ENCODE measurements around the gene ADGRD2. TPM values are rescaled to one million over a fixed set of nuclear protein-coding genes. Genes with fewer than 3 reads are reported as not detected.

Gene ADGRD2
- total RNA-seq, 4 donors from 2014 or later, result not detected

DNA sequence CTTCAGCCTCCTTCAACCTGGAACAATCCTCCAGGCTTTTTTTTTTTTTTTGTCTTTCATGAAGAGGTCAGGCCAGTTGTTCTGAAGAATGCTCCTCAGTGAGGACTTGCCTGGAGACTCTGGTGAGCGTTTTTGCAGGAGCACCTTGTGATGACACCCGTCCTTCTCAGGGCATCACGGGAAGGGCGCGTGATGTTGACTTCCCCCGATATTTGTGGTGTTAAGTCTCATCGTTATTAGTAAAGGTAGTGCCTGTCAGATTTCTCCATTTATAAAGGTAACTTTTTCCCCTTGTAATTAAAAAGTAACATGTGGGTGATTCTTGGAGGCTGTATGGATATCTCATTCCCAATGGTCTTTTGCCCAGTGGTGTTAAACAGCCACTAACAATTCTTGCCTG lies 23.9 kb upstream of the ADGRD2 start:
- H3K36me3 ChIP-seq, result no peaks in the 10 kb centered on the region
- H3K4me1 ChIP-seq, result no peaks in the 10 kb centered on the region
- H3K27ac ChIP-seq, result no peak overlapping the region
- intact Hi-C loops (cut with DNase I), result no loop called here
- no peak overlapping the region for H3K4me3 ChIP-seq (replicated peaks in 1 of 3)
- TF ChIP-seq CTCF (IDR thresholded peaks at IDR 0.05) (no peak), POLR2A (IDR thresholded peaks at IDR 0.05) (no peak)
- H3K27me3 ChIP-seq, result no peaks in the 10 kb centered on the region
- no peaks in the 10 kb centered on the region for H3K9me3 ChIP-seq
- no peak for DNase-seq
- 84% methylated on average over 7 of the region's 7 CpGs for WGBS, 2 donors

DNA sequence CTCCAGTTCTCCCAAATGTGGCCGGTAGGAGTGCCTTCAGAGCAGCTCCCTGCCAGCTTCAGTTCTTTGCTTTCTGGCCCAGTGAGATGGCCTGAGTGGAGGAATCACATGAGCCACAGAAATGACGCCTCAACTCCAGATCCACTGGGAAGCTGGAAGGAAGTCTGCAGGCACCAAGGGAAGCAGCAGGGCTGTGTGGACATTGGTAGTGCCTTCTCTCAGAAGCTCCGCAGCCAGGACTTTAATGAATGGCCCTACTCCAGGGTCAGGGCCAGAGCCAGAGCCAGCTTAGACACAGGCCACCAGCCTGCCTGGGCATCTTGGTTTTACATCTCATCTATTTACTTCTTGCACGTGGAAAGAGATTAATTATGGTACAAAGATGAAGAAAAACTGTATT lies 23.0 kb upstream of the ADGRD2 start:
- Histone ChIP-seq H3K4me1 (no peaks in the 10 kb centered on the region), H3K4me3 (replicated peaks in 1 of 3) (no peak overlapping the region), H3K36me3 (no peaks in the 10 kb centered on the region), H3K27ac (no peak overlapping the region), H3K9me3 (no peaks in the 10 kb centered on the region), H3K27me3 (no peaks in the 10 kb centered on the region)
- DNase-seq, result no peak
- WGBS, 2 donors, result 64 to 75% methylated on average over 4 of the region's 4 CpGs
- TF ChIP-seq CTCF (IDR thresholded peaks at IDR 0.05) (no peak), POLR2A (IDR thresholded peaks at IDR 0.05) (no peak)
- intact Hi-C loops (cut with DNase I), result no loop called here

DNA sequence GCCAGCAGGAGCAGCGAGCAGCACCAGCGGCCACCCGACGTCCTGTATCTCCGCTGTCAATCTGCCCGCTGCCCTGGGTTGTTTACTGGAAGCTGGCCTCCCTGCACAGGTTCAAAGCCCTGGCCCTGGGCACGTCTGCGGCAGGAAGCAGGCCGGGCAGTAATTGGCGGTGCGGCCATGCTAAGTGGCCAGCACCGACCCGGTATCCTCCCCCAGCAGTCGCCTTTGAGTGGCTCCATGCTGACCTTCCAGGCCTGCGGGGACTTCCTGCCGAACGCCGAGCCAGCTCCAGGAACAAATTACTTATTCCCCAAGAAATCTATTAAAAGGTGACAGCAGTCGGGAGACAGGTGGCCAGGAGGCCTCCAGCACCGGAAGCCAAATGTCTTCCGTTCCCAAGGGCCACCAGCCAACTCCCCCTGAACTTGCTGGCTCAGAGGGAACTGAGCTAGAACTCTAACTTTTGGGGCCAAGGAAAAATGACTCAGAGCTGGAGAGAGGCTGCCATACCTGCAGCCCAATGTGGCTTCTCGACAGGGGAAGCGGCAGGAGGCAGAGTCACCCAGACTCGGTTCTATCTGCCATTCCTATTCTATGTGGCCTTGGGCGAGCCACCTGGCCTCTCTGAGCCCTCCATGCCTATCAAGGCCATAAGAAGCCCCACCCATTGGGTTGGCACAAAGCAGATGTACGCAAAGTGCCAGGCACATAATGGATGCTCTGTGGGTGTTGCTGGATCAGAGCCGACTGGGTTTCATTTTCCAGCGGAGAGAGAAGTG lies 21.3 kb upstream of the ADGRD2 start:
- TF ChIP-seq POLR2A (IDR thresholded peaks at IDR 0.05) (no peak), CTCF (IDR thresholded peaks at IDR 0.05) (no peak)
- no peaks in the 10 kb centered on the region for H3K9me3 ChIP-seq
- no peaks in the 10 kb centered on the region for H3K4me1 ChIP-seq
- no peaks in the 10 kb centered on the region for H3K36me3 ChIP-seq
- intact Hi-C loops (cut with DNase I), result no loop called here
- no peak overlapping the region for H3K27ac ChIP-seq
- H3K4me3 ChIP-seq (replicated peaks in 1 of 3), result no peak overlapping the region
- no peak for DNase-seq
- H3K27me3 ChIP-seq, result no peaks in the 10 kb centered on the region
- 65 to 79% methylated on average over 13 to 17 of the region's 28 CpGs for WGBS, 2 donors

- intact Hi-C loops (cut with DNase I), result no loop called here
- WGBS, 2 donors, result 83 to 89% methylated on average over 1 to 4 of the region's 4 CpGs
- Histone ChIP-seq H3K9me3 (no peaks in the 10 kb centered on the region), H3K4me1 (no peaks in the 10 kb centered on the region), H3K36me3 (no peaks in the 10 kb centered on the region), H3K27ac (no peak overlapping the region), H3K4me3 (replicated peaks in 1 of 3) (no peak overlapping the region), H3K27me3 (no peaks in the 10 kb centered on the region)
- TF ChIP-seq CTCF (IDR thresholded peaks at IDR 0.05), result no peak
- TF ChIP-seq POLR2A (IDR thresholded peaks at IDR 0.05), result no peak
- DNase-seq, result no peak
These were observed 20.8 kb upstream of the ADGRD2 start for GRCh38 chr9:124429530-124429867.

- intact Hi-C loops (cut with DNase I), result no loop called here
These were observed 13.9 kb upstream of the ADGRD2 start for GRCh38 chr9:124436320-124436719.

More at GRCh38 chr9:124436320-124436719, 13.9 kb upstream of the ADGRD2 start:
- Histone ChIP-seq H3K4me3 (replicated peaks in 1 of 3) (no peak overlapping the region), H3K27ac (no peak overlapping the region), H3K36me3 (no peaks in the 10 kb centered on the region), H3K4me1 (no peaks in the 10 kb centered on the region), H3K9me3 (no peaks in the 10 kb centered on the region), H3K27me3 (no peaks in the 10 kb centered on the region)
- TF ChIP-seq POLR2A (IDR thresholded peaks at IDR 0.05) (no peak), CTCF (IDR thresholded peaks at IDR 0.05) (no peak)
- DNase-seq, result no peak

Measured in thyroid gland (tissue), 4 donors.